Astrocyte of the cerebellum (primary cell): ENCODE data around the gene SNX8.

Experiments used
- DNase-seq: peaks from one replicate; pipeline ENCODE4 v3.0.0-alpha.2; 2011; ENCODE audit warnings: low read depth
- H3K4me3 ChIP-seq: 2 replicates; pipeline ENCODE4 v1.5.1; 2011; ENCODE audit warnings: mild to moderate bottlenecking, low read depth, low read length, moderate library complexity
- CTCF ChIP-seq: IDR thresholded peaks from 2 replicates; pipeline ENCODE4 v1.5.1; 2012; ENCODE audit warnings: low read length, low read depth, moderate library complexity, mild to moderate bottlenecking; ENCODE audit errors: missing control alignments
- in situ Hi-C: cut with HindIII; loops from 2 replicates; pipeline ENCODE4 v1.10.0; 2017; ENCODE audit warnings: low sequenced_read_pairs

Gene SNX8

GRCh38 chr7:2232766-2233520 lies 81.3 kb downstream of the SNX8 start, which contains the start of gene MAD1L1:
TSS of gene MAD1L1 (minus strand) at chr7:2232945. CDS start at chr7:2230133, 2,812 bp downstream.
- DNase-seq = peak; percentile 73
- H3K4me3 ChIP-seq = peak within 1 kb of the TSS; percentile 83
- no peak for TF ChIP-seq CTCF
- in situ Hi-C loops = no loop called here

- DNase-seq = no peak
- H3K4me3 ChIP-seq = peak overlapping the region; percentile 83
Observed at GRCh38 chr7:2231992-2232765, 82.1 kb downstream of the SNX8 start.

GRCh38 chr7:2230882-2231281 lies 83.4 kb downstream of the SNX8 start:
- DNase-seq = no peak
- in situ Hi-C loops = no loop called here
- no peak for TF ChIP-seq CTCF
- H3K4me3 ChIP-seq = no peak overlapping the region

More at GRCh38 chr7:2231992-2232765, 82.1 kb downstream of the SNX8 start:
- in situ Hi-C loops = no loop called here
- no peak for TF ChIP-seq CTCF

- in situ Hi-C loops = no loop called here
- H3K4me3 ChIP-seq = no peak overlapping the region
- no peak for TF ChIP-seq CTCF
- no peak for DNase-seq
Observed at GRCh38 chr7:2230226-2230625, 84.0 kb downstream of the SNX8 start.

- no peak for TF ChIP-seq CTCF
- DNase-seq = no peak
- no peak overlapping the region for H3K4me3 ChIP-seq
- in situ Hi-C loops = no loop called here
Observed at GRCh38 chr7:2229467-2229866, 84.8 kb downstream of the SNX8 start.

GRCh38 chr7:2228921-2229320 lies 85.3 kb downstream of the SNX8 start:
- no peak for DNase-seq
- no peak for TF ChIP-seq CTCF
- H3K4me3 ChIP-seq = no peak overlapping the region
- in situ Hi-C loops = no loop called here
